ENCODE results near the gene ACOX1. TPM values are rescaled to one million over a fixed set of nuclear protein-coding genes. Genes with fewer than 3 reads are reported as not detected.

Gene ACOX1
- polyA plus RNA-seq, 3 donors: 21.6 to 49.7 (median 49.2) TPM

- Histone ChIP-seq H4K20me1 (ENCODE audit: insufficient read depth, low read length) (no peaks in the 10 kb centered on the region), H3K36me3 (replicated peaks in 1 of 2; ENCODE audit: control insufficient read depth in 1 of 2, insufficient read depth in 2 of 2, low read length in 2 of 2) (no peaks in the 10 kb centered on the region), H3K9me3 (replicated peaks in 1 of 2; ENCODE audit: control insufficient read depth in 1 of 2, insufficient read depth in 1 of 2, low read length in 2 of 2) (no peaks in the 10 kb centered on the region), H3K4me1 (ENCODE audit: control insufficient read depth in 1 of 2, insufficient read depth in 2 of 2, low read length in 2 of 2) (peaks cover 13 to 17% of the 10 kb centered on the region in 2 donors), H2AFZ (ENCODE audit: insufficient read depth, low read depth, low read length, poor library complexity, severe bottlenecking) (no peak overlapping the region), H3K4me2 (replicated peaks; ENCODE audit: extremely low read depth, low read length, poor library complexity, severe bottlenecking) (no peak overlapping the region), H3K9ac (ENCODE audit: insufficient read depth, low read length, poor library complexity, severe bottlenecking) (no peak overlapping the region), H3K4me3 (replicated peaks in 1 of 3; ENCODE audit: low read depth in 2 of 3, low read length in 3 of 3) (no peak overlapping the region), H3K27me3 (ENCODE audit: control insufficient read depth in 2 of 2, insufficient read depth in 2 of 2, low read length in 2 of 2) (no peaks in the 10 kb centered on the region), H3K27ac (ENCODE audit: low read depth in 1 of 2, low read length in 2 of 2) (no peak overlapping the region), H3K79me2 (ENCODE audit: insufficient read depth, low read length) (peaks cover 2% of the 10 kb centered on the region)
- H3K4me1 Mint-ChIP-seq: peaks cover 13% of the 10 kb centered on the region
- no peak for DNase-seq
- TF ChIP-seq, protein P1, sequence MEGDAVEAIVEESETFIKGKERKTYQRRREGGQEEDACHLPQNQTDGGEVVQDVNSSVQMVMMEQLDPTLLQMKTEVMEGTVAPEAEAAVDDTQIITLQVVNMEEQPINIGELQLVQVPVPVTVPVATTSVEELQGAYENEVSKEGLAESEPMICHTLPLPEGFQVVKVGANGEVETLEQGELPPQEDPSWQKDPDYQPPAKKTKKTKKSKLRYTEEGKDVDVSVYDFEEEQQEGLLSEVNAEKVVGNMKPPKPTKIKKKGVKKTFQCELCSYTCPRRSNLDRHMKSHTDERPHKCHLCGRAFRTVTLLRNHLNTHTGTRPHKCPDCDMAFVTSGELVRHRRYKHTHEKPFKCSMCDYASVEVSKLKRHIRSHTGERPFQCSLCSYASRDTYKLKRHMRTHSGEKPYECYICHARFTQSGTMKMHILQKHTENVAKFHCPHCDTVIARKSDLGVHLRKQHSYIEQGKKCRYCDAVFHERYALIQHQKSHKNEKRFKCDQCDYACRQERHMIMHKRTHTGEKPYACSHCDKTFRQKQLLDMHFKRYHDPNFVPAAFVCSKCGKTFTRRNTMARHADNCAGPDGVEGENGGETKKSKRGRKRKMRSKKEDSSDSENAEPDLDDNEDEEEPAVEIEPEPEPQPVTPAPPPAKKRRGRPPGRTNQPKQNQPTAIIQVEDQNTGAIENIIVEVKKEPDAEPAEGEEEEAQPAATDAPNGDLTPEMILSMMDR (IDR thresholded peaks at IDR 0.05): no peak
- H3K4me3 Mint-ChIP-seq: no peak overlapping the region
- no peak overlapping the region for H3K27ac Mint-ChIP-seq
- no peaks in the 10 kb centered on the region for H3K36me3 Mint-ChIP-seq
- H3K27me3 Mint-ChIP-seq (ENCODE audit: low read depth in 3 of 3): peaks cover 0 to 3% (median 2%) of the 10 kb centered on the region in 3 donors
- peaks cover 0 to 2% (median 0%) of the 10 kb centered on the region in 7 donors for H3K9me3 Mint-ChIP-seq
- intact Hi-C loops (cut with micrococcal nuclease): no loop called here
- 92% methylated on average over 9 of the region's 14 CpGs for WGBS (ENCODE audit: insufficient coverage)
These were observed 69.7 kb downstream of the ACOX1 start for GRCh38 chr17:75909051-75909811.

GRCh38 chr17:75908201-75908600, 70.8 kb downstream of the ACOX1 start:
- H3K36me3 ChIP-seq (replicated peaks in 1 of 2; ENCODE audit: control insufficient read depth in 1 of 2, insufficient read depth in 2 of 2, low read length in 2 of 2): no peaks in the 10 kb centered on the region
- H4K20me1 ChIP-seq (ENCODE audit: insufficient read depth, low read length): no peaks in the 10 kb centered on the region
- H3K4me3 Mint-ChIP-seq: no peak overlapping the region
- TF ChIP-seq, protein P1 (IDR thresholded peaks at IDR 0.05): no peak
- H3K27ac Mint-ChIP-seq: no peak overlapping the region
- H3K27me3 ChIP-seq (ENCODE audit: control insufficient read depth in 2 of 2, insufficient read depth in 2 of 2, low read length in 2 of 2): no peaks in the 10 kb centered on the region
- DNase-seq: no peak
- no peak overlapping the region for H2AFZ ChIP-seq (ENCODE audit: insufficient read depth, low read depth, low read length, poor library complexity, severe bottlenecking)
- peaks cover 19 to 23% of the 10 kb centered on the region in 2 donors for H3K4me1 ChIP-seq (ENCODE audit: control insufficient read depth in 1 of 2, insufficient read depth in 2 of 2, low read length in 2 of 2)
- H3K27me3 Mint-ChIP-seq (ENCODE audit: low read depth in 3 of 3): peaks cover 0 to 3% (median 2%) of the 10 kb centered on the region in 3 donors
- H3K9ac ChIP-seq (ENCODE audit: insufficient read depth, low read length, poor library complexity, severe bottlenecking): no peak overlapping the region
- peaks cover 15% of the 10 kb centered on the region for H3K4me1 Mint-ChIP-seq
- H3K4me2 ChIP-seq (replicated peaks; ENCODE audit: extremely low read depth, low read length, poor library complexity, severe bottlenecking): no peak overlapping the region
- H3K36me3 Mint-ChIP-seq: no peaks in the 10 kb centered on the region
- H3K9me3 Mint-ChIP-seq: no peaks in the 10 kb centered on the region
- intact Hi-C loops (cut with micrococcal nuclease): no loop called here
- H3K79me2 ChIP-seq (ENCODE audit: insufficient read depth, low read length): peaks cover 13% of the 10 kb centered on the region
- H3K9me3 ChIP-seq (replicated peaks in 1 of 2; ENCODE audit: control insufficient read depth in 1 of 2, insufficient read depth in 1 of 2, low read length in 2 of 2): no peaks in the 10 kb centered on the region
- H3K4me3 ChIP-seq (replicated peaks in 1 of 3; ENCODE audit: low read depth in 2 of 3, low read length in 3 of 3): no peak overlapping the region
- 92% methylated on average over 5 of the region's 6 CpGs for WGBS (ENCODE audit: insufficient coverage)
- no peak overlapping the region for H3K27ac ChIP-seq (ENCODE audit: low read depth in 1 of 2, low read length in 2 of 2)
